ENCODE measurements around the gene FBXL19.
"Not testable (repeated sequence)": the region's sequence is repeated elsewhere in the genome, so short reads cannot be mapped to it uniquely, and the experiment has no call there.

Gene FBXL19

GRCh38 chr16:30937692-30938091 is 14.3 kb downstream of the FBXL19 start:
- H3K4me3 Mint-ChIP-seq = no peak overlapping the region
- H3K4me1 Mint-ChIP-seq = peaks cover 25% of the 10 kb centered on the region
- H3K9me3 Mint-ChIP-seq = no peaks in the 10 kb centered on the region
- no peak for DNase-seq
- H3K27me3 Mint-ChIP-seq = no peaks in the 10 kb centered on the region
- H3K27ac Mint-ChIP-seq = no peak overlapping the region
- H3K36me3 Mint-ChIP-seq (ENCODE audit: low read depth) = peaks cover 13% of the 10 kb centered on the region
- no peak for ATAC-seq

- not testable (repeated sequence) for DNase-seq, H3K27ac Mint-ChIP-seq, H3K4me3 Mint-ChIP-seq, ATAC-seq, H3K9me3 Mint-ChIP-seq, H3K27me3 Mint-ChIP-seq
- peaks cover 26% of the 10 kb centered on the region for H3K4me1 Mint-ChIP-seq
- H3K36me3 Mint-ChIP-seq (ENCODE audit: low read depth) = peaks cover 22% of the 10 kb centered on the region
Observed at GRCh38 chr16:30939571-30939970, 16.2 kb downstream of the FBXL19 start.

GRCh38 chr16:30941600-30942425 is 18.4 kb downstream of the FBXL19 start:
- Mint-ChIP-seq H3K4me1 (peaks cover 21% of the 10 kb centered on the region), H3K27ac (no peak overlapping the region), H3K9me3 (no peaks in the 10 kb centered on the region), H3K36me3 (ENCODE audit: low read depth) (peaks cover 22% of the 10 kb centered on the region), H3K27me3 (no peaks in the 10 kb centered on the region), H3K4me3 (no peak overlapping the region)
- ATAC-seq (peak; percentile 88), DNase-seq (peak; percentile 75)

- no peak overlapping the region for H3K27ac Mint-ChIP-seq
- H3K27me3 Mint-ChIP-seq = no peaks in the 10 kb centered on the region
- H3K4me1 Mint-ChIP-seq = peaks cover 21% of the 10 kb centered on the region
- DNase-seq (no peak), ATAC-seq (peak; percentile 37)
- H3K36me3 Mint-ChIP-seq (ENCODE audit: low read depth) = peaks cover 22% of the 10 kb centered on the region
- no peaks in the 10 kb centered on the region for H3K9me3 Mint-ChIP-seq
- H3K4me3 Mint-ChIP-seq = no peak overlapping the region
Observed at GRCh38 chr16:30942426-30942806, 19.0 kb downstream of the FBXL19 start.

GRCh38 chr16:30944352-30944751 is 21.0 kb downstream of the FBXL19 start:
- H3K9me3 Mint-ChIP-seq = no peaks in the 10 kb centered on the region
- H3K27ac Mint-ChIP-seq = no peak overlapping the region
- no peak for DNase-seq
- ATAC-seq = no peak
- peaks cover 20% of the 10 kb centered on the region for H3K4me1 Mint-ChIP-seq
- H3K4me3 Mint-ChIP-seq = no peak overlapping the region
- peaks cover 20% of the 10 kb centered on the region for H3K36me3 Mint-ChIP-seq (ENCODE audit: low read depth)
- H3K27me3 Mint-ChIP-seq = no peaks in the 10 kb centered on the region

GRCh38 chr16:30946671-30947540 is 23.5 kb downstream of the FBXL19 start:
- peaks cover 26% of the 10 kb centered on the region for H3K4me1 Mint-ChIP-seq
- H3K27me3 Mint-ChIP-seq = no peaks in the 10 kb centered on the region
- DNase-seq = no peak
- H3K36me3 Mint-ChIP-seq (ENCODE audit: low read depth) = peaks cover 17% of the 10 kb centered on the region
- ATAC-seq = no peak
- no peak overlapping the region for H3K4me3 Mint-ChIP-seq
- no peak overlapping the region for H3K27ac Mint-ChIP-seq
- H3K9me3 Mint-ChIP-seq = no peaks in the 10 kb centered on the region

GRCh38 chr16:30947541-30947858 is 24.1 kb downstream of the FBXL19 start:
- Mint-ChIP-seq H3K27ac (no peak overlapping the region), H3K9me3 (no peaks in the 10 kb centered on the region), H3K36me3 (ENCODE audit: low read depth) (peaks cover 17% of the 10 kb centered on the region), H3K4me1 (peaks cover 20% of the 10 kb centered on the region), H3K4me3 (no peak overlapping the region), H3K27me3 (no peaks in the 10 kb centered on the region)
- ATAC-seq (no peak), DNase-seq (no peak)

- peaks cover 15% of the 10 kb centered on the region for H3K36me3 Mint-ChIP-seq (ENCODE audit: low read depth)
- DNase-seq = peak; percentile 29
- no peak for ATAC-seq
- no peak overlapping the region for H3K27ac Mint-ChIP-seq
- H3K4me3 Mint-ChIP-seq = no peak overlapping the region
- no peaks in the 10 kb centered on the region for H3K9me3 Mint-ChIP-seq
- H3K27me3 Mint-ChIP-seq = no peaks in the 10 kb centered on the region
- peaks cover 15% of the 10 kb centered on the region for H3K4me1 Mint-ChIP-seq
Observed at GRCh38 chr16:30947859-30948666, 24.7 kb downstream of the FBXL19 start.

- ATAC-seq (peak; percentile 49), DNase-seq (peak; percentile 61)
- H3K9me3 Mint-ChIP-seq = no peaks in the 10 kb centered on the region
- peak within 1 kb of the TSS; percentile 82 for H3K4me3 Mint-ChIP-seq
- H3K27me3 Mint-ChIP-seq = no peaks in the 10 kb centered on the region
- H3K4me1 Mint-ChIP-seq = peaks cover 15% of the 10 kb centered on the region
- peaks cover 10% of the 10 kb centered on the region for H3K36me3 Mint-ChIP-seq (ENCODE audit: low read depth)
- H3K27ac Mint-ChIP-seq = peak within 1 kb of the TSS; percentile 76
Observed at GRCh38 chr16:30948667-30949649, 25.6 kb downstream of the FBXL19 start, which contains the start of gene ORAI3. ORAI3 (plus strand) TSS chr16:30949068; CDS start chr16:30949290, 222 bp downstream.

- Mint-ChIP-seq H3K36me3 (ENCODE audit: low read depth) (peaks cover 7% of the 10 kb centered on the region), H3K27ac (peak overlapping the region; percentile 76), H3K27me3 (no peaks in the 10 kb centered on the region), H3K4me1 (peaks cover 15% of the 10 kb centered on the region), H3K4me3 (peak overlapping the region; percentile 82), H3K9me3 (no peaks in the 10 kb centered on the region)
- ATAC-seq (peak; percentile 65), DNase-seq (peak; percentile 64)
Observed at GRCh38 chr16:30949650-30950515, 26.5 kb downstream of the FBXL19 start.

GRCh38 chr16:30950516-30951065 is 27.2 kb downstream of the FBXL19 start:
- DNase-seq (no peak), ATAC-seq (no peak)
- Mint-ChIP-seq H3K4me1 (peaks cover 15% of the 10 kb centered on the region), H3K27me3 (no peaks in the 10 kb centered on the region), H3K9me3 (no peaks in the 10 kb centered on the region), H3K36me3 (ENCODE audit: low read depth) (peaks cover 6% of the 10 kb centered on the region), H3K4me3 (peak overlapping the region; percentile 82), H3K27ac (peak overlapping the region; percentile 76)

- Mint-ChIP-seq H3K4me1 (peaks cover 19% of the 10 kb centered on the region), H3K9me3 (no peaks in the 10 kb centered on the region), H3K27ac (no peak overlapping the region), H3K27me3 (no peaks in the 10 kb centered on the region), H3K36me3 (ENCODE audit: low read depth) (peaks cover 2% of the 10 kb centered on the region), H3K4me3 (no peak overlapping the region)
- DNase-seq = no peak
- ATAC-seq = no peak
Observed at GRCh38 chr16:30951193-30951592, 27.8 kb downstream of the FBXL19 start.
